Stimulated activated CD4-positive, alpha-beta T cell treated with anti-CD3 and anti-CD28 coated beads, Interleukin-12 subunit alpha, Interleukin-12 subunit beta, amount 100 ng/mL, for 48 hours (primary cell): Measurements from ENCODE around the gene FAM170B.

ENCODE experiments used
- DNase-seq, 3 donors: peaks; one replicate each; pipeline ENCODE4 v3.0.0-alpha.2; 2020; ENCODE audit warnings: low read depth in 2 of 3, low spot score in 1 of 3

The FAM170B gene

DNA sequence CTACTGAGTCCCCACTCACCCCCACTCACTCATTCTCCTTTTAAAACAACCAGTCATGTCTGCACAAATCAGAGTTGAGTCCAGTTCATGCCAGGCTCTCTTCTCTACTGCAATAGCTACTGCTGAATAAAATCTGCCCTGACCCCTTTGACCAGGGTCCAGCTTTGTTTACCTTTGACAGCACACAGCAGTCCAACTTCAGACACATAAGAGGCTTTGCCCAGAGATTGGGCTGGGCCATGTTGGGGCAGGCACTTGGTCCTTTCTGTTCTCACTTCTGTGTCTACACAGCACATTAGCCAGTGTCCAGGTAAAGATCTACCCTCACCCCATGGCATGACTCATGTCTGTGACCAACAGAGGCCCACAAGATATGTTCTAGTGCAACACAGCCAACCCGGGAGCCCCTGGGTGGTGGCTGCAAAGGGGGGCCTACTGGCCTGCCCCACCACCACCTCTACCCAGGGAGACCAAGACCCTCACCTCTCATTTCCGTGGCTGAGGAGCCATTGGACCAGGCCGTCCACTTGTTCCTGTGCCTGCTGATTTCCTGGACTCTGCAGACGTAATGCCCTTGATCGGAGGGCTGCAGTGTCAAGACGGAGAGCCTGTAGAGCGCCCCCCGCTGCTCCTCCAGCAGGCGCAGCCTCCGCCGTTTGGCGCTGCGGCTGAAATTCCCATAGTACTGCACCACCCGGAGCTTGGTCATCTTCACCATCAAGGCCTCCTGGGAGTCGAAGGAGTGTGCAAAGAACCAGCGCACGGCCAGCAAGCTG lies 26.5 kb downstream of the FAM170B start:
- DNase-seq, result no peak

DNA sequence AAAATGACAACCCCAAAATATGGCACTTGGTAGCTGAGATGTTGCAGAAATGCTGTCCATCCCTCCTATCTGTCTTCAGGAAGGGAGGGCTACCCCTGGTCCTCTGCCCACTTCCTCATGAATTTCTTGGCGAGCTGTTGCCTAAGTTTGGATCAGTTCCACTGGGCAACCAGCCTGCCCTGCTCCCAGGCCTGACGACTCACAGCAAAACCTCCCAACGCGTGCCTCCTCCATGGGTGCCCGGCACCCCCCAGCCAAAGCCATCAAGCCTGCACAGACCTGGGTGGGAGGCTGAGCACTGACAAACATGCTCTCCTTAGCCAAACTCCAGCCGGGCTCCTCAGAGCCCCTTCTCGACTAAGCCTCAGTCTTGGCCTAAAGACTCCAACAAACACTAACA lies 27.4 kb downstream of the FAM170B start:
- DNase-seq, result no peak

DNA sequence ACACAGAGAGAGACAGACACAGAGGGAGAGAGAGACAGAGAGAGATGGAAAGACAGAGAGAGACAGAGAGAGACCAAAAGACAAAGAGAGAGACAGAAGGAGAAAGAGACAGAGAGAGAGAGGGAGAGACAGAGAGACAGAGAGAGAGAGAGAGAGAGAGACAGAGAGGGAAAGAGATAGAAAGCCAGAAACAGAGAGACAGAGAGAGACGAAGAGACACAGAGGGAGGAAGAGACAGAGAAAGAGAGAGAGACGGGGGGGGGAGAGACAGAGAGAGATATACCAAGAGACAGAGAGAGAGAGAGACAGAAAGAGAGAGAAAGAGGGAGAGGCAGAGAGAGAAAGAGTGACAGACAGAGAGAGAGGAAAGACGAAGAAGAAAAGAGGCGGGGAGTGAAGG lies 28.7 kb downstream of the FAM170B start:
- no peak for DNase-seq

DNA sequence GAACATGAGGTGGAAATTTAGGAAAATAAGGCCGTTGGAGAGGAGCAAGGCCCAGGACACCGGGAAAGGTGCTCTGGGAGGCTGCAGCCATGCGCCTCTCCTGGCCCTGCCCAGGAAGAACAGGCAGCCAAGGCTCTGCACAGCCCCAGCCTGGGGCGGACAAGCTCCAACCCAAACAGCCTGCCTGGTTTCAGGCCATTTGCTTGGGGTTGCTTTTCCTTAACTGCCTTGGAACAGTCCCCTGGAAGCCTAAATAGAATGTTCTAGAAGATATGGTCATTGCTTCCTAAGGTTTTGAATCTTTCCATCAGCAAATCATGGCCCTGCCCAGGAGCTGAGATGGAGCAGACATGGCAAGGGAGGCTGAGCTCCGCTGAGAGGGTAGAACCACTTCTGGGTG lies 29.5 kb downstream of the FAM170B start:
- no peak for DNase-seq

DNA sequence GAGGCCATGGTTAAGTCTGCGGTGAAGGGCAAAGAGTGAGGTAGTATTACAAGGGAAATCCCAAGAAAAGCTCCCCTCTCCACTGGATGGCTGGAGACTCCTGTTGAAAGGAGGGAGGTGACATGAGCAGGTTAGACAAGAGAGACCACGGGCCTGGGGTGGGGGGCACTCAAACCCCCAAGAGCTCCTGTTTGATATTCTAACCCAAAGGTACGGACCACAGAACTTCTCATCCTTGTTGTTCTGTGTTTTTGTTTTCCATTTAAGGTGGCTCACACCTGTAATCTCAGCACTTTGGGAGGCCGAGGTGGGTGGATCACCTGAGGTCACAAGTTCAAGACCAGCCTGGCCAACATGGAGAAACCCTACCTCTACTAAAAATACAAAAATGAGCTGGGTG lies 30.1 kb downstream of the FAM170B start:
- DNase-seq, result no peak

DNA sequence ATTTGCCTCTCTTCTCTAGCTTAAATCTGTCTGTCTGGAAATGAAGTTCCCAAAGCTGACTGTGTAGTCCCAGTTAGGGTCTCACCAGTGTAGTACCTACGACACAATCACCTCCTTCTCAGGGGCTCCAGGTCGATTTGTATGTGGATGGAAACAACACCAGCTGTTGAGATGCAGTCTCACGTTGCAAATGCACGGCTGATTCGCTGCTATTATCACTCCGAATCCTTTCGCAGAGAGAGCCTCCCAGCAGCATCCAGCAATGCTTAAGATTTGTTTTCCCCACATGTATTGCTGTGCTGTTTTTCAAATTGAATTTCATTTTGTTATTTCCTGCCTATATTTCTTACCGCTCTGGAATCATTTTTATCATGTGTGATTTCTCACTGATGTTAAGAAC lies 34.8 kb downstream of the FAM170B start:
- no peak for DNase-seq

DNA sequence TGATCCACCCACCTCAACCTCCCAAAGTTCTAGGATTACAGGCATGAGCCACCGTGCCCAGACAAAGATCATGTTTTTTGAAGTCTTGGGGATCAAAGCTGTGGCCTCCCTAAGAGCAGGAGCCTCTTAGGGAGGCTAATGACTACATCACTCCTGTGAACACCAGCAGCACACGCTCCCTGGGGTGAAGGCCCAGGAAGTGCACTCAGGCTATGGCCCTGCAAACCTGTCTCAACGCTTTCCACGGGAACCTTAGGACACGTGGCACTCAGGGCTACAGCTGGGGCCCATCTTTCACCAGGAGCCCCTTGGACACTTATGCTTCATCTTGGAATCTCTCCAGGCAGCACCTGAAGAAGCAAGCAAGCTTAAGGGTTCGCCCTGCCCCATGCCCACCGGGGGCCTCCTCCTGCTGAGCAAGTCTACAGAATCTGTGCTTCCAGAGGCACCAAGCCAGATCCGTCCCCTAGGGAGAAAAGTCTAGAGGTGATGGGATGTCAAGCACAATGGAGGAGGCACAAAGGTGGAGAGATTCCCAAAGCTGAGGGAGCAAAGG lies 36.9 kb downstream of the FAM170B start:
- DNase-seq, result no peak

DNA sequence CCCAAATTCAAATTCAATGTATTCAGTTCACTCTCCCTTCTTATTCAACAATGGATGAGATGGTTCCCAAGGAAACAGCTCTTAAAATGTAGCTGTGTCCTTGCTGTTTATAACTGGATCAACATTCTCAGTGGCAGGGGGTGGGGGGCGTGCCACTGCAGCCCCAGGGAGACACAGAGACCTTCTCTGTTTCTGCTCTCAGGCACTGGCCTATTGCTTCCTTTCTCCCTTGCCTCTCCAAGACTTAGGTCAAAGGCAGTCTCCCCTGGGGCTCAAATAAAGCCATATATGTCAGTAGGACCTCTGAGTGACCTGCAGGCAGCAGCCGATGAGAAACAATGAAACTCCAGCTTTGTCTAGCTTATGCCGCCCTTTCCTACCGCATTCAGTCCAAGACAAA lies 39.2 kb downstream of the FAM170B start:
- DNase-seq, result no peak

DNA sequence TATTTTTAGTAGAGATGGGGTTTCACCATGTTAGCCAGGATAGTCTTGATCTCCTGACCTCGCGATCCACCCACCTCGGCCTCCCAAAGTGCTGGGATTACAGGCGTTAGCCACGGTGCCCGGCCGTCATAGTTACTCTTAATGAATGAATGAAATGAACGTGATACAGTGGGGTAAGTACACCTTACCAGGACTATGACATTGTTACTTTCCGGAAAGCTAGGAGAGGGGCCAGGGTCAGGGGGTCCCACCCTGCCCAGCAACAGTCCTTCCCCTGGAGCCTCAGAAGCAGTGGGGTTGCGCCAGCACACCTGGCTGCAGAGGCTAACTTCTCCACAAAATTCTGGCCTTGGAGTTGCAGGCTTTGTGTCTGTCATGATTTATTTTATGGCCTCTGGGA lies 39.9 kb downstream of the FAM170B start:
- DNase-seq, result no peak

DNA sequence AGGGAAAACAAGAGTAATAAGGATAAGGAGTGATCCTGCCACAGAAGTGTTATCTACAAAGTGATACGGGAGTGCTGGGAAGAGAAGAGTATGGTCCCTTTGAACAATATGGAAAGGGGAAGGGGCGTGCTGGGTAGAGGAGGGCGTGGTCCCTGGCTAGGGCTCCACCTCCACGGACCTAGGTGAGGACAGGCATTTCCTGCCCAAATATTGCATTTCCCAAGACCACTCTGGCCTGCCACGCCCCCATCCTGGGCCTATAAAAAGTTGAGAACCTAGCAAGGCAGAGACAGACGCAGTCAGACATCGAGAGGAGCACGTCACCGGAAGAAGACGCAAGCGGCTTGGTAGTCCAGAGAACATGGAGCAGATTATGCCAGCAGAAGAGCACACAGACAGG lies 41.3 kb downstream of the FAM170B start:
- no peak for DNase-seq

DNA sequence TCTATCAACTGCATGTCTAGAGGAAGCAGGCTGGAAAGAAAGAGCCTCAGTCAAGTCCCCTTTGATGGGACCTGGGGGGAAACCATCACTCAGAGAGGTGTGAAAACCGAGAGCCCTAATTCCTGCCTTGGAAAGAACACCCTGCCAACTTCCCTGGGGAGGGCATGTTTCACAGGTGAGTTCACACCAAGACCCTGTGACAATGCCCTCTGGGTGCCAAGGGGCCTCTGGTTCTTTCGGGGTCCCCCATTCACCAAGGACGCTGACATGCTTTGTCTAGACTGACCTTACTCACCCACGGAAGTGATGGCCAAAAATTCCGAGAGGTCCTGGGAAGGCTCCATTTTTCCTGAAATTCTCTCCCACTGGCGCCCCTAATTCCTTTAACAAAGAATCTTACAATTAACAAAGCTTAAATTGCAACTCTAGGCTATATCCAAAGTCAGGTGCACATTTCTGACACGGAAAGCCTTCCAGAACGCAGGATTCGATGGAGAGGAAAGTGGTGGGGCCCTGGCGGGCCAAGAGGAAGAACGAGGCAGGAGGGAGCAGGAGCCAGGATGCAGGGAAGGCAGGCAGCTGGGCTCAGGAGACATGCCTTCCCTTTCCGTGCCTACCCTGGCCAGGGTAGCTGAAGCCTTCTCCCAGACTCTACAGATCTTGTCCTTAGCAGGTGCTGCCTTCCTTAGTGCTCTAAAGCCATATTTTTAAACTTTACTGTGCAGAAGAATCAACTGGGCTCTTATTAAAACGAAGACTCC lies 42.2 kb downstream of the FAM170B start:
- DNase-seq, result no peak

DNA sequence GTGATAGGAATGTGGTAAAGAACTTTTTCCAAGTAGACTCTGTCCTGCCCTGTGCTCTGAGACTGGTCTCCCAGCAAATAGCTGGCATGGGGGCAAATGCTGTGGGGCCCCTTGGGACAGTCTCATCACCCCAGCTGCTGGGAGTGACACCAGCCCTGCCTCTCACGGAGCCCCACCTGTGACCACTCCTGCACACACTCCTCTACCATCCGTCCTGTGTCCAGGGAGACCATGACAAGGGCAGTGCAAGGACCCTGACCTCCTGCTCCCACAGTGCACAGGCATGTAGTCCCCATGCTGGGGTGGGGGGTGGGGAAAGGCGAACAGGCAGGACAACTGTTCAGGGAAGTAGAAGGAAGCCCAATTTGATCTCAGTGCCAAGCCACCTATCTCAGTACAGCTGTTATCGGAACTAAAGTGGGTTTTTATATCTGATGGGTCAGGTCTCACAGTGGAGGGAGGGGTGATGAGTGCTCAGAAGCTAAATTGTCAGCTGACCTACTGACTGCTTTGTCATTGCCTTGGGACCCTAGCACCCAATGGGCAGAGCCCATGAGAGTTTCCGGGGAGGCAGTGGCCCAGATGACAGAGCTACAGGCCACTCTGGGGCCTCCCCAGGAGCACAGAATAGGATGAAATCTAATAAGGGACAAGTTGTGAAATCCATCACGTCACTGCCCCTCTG lies 43.0 kb downstream of the FAM170B start:
- DNase-seq, result no peak

DNA sequence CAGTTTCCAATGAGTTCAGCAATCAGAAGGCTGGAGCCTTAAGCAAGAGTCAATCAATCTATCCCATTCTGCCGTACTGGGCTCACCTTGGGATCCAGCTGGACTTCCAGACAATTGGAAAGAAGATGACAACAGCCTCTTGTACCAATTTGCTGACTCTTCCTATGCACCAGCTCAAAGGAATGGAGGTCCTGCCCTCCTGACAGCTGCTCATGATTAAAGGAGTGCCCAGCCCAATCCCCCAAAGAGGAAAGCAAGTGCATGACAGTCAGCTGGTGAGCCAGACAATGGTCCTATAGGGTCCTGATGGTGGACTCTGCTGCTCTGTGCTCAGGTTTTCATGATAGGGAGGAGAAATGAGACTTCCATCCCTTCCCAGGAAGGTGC lies 43.6 kb downstream of the FAM170B start:
- no peak for DNase-seq

DNA sequence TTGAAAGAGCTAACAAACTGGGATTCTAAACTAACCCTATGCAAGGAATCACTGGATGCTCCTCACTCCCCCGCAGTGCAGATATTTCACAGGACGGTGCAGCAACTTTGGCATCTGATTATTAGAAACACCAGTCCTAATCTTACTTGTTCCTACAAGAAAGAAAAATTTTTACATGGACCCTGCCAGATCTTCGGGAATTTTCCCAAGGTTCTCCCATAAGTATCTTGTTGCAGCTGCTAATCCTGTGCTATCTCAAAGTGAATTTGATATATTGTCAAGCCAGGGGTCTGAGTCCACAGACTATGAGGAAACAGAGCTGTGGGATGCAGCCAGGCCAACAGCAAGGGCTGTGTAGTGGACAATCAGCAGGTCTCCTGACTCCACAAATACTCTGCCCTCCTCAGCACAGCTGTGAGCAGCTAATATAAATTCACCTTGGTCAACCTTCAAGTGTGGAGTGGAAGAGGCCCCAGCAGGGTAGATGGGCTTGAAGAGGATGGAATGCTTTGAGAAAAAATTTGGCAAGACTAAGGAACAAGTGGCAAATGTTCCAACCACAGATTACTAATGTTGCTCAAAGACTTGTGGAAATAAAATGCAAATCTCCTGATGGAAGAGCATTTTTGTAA lies 44.1 kb downstream of the FAM170B start:
- no peak for DNase-seq

DNA sequence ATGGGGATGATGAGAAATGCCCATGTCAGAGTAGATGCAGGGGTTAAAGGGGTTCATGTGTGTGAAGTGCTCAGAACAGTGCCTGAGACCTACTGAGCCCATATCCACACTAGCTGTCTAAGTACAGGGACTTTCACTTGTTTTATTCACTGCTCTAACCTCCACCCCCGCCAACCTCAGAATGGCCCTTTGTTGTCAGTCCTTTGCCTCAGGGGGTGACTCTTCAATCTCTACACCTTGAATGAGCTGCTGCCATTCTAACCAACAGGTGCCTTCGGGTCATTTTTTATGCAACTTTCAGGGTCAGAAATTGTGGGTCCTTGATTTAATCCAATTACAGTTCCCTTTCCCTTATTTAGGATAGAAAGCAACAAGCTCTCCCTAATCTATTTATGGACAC lies 44.7 kb downstream of the FAM170B start:
- DNase-seq, result no peak

DNA sequence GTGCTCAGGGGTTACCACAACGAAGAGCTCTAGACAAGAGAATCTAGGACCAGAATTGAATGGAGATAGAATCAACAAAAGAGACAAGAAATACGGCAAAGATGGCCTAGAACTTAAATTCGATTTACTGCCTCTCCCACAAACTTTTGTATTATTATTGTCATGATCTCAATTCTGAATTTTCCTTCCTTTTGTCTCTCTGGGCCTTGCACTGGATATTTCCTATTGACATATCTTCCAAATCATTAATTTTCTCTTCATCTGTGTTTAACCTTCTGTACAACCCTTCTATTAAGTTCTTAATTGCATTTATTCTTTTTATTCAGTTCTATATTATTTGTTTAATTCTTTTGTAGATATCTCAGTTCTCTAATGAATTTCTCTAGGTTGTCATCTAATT lies 46.9 kb downstream of the FAM170B start:
- DNase-seq, result no peak

DNA sequence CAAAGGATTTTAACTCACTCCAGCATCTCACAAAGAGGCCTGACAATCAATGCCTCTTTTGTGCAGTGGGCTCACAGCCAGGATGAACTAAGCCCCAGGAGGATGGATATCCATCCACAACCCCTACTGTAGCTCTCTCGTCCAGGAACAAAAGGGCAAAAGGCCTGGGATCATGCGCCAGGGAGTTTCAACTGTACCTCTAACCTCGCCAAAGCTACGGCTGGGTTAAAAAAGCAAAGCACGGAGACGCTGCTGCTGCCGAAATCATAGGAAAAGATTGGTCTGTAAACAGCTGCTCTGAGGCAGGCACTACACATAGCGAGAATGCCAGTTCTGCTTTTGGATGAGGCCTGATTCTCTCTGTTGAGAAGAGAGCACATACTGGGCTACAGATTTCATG lies 50.6 kb downstream of the FAM170B start:
- DNase-seq, result no peak

DNA sequence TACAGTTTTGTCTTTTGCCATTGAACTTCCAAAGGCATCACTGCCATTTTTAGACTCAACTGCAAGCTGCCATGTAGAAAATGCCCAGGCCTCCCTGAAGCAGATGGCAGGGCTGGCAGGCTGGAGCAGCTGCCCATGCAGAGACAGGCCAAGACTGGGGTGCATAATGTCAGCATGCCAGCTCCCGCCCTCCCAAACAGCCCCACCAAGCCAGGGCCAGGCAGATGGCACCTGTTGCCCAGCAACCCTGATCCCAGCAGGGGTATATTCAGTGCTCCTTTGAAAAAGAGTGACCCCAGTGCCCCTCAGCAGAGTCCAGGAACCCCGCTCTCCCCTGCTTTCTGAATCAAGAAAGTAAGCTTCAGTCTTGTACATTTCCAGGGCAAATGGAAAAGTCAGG lies 51.1 kb downstream of the FAM170B start:
- no peak for DNase-seq

DNA sequence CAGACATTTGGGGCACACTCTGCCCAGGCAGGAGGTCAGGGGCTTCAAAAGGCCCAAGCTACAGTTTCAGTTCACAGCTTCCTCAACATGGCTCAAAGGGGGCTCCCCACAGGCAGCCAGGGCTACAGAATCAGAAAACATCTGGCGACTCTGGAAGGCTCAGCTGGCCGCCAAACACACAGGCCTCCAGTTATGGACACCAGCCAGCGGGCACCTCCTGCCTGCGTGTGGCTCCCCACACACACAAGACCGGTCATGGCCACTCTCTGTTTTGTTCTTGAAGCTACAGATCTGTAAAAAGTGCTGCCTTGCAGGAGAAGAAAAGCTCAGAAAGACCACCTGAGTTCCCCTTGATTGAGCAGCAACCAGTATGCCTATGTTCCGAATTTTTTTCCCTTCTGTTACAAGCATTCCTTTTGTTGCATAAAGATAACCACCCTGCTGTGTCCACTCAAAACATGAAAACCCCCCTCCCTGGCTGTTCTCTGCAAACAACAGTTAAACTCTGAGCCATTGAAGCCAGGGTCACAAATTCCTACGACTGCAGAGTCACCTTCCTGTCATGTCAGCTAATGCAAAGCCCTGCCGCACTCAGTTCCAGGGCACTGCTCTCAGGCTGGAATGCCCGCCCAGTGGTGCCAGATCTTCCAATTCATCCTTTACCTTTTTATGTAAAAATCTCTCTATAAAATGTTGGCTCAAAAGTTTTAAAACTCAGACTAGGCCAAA lies 52.1 kb downstream of the FAM170B start:
- DNase-seq, result no peak
